COLO668 (cell line): Measurements from ENCODE around the gene GSTA3.
"Not testable (repeated sequence)": the region's sequence is repeated elsewhere in the genome, so short reads cannot be mapped to it uniquely, and the experiment has no call there.

Experiments
- DNase-seq: peaks from one replicate; lab custom pipeline; 2025; ENCODE audit not compliant: unreplicated experiment; lab: John Stamatoyannopoulos, UW

GSTA3 gene

DNA sequence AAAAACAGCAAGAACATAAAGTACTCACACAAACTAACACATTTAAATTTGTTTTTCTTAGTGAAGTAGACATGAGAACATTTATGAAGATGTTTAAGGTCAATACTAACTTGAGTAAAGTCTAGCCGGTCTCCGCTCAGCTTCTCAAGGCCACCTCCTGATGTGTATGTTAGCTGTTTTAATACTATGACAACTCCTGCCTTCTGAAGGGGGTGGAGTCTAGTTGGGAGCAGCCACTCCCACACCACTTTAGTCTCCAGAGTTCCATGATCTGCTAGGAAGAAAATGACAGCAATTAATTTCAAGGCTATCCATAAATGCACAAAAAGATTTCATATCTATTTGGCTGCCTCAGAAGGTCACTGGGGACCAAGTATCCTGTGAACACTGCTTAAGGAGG lies at the start of gene GSTA3:
Gene GSTA3 (minus strand): TSS at position 168 of the 400 bp plus-strand sequence. CDS start 3,864 bp downstream, outside the sequence.
- no peak for DNase-seq

DNA sequence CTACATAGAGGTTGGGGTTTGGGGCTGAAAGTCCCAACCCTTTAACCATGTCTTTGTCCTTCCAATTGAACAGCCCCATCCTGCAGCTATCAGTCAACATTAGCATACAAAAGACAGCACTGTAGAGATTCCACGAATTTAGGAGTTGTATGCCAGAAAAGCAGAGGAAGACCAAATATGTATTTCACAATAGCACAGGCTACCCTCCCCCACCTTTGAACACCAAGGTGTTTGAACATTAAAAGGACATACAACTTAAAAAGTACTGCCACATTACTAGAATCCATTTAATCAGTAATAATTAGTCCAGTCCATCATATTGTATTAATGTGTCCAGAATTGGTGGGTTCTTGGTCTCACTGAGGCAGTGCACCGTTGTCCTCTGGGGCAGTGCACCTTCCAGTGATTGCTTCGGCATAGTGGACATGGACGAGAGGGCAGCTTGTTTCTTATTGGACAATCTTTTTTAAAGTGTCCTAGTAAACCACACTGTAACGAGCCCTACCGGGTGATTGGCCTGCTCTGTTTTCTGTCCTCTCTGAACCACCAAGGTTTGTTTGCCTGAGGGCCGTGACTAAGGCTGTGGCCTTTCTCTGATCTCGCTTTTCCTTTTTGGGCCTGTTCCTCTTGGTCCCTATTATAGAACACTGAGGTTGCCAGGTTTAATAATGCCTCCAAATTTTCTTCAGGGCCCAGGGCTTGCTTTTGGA lies 49.2 kb upstream of the GSTA3 start:
- no peak for DNase-seq

DNA sequence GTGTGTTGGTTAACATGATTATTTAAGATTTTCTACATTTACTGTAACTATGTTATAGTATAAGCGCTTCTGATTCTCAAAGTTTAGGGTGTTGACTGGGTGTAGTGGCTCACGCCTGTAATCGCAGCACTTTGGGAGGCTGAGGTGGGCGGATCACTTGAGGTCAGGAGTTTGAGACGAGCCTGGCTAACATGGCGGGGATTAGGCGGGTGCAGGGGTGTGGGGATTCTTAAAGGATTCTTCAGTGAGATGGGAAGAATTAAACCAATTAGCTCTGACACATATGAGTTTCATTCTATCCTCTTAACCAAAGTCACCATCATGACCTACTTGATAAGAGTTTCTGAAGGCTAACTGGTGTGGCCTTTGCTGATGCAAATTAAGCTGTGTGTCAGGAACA lies 46.4 kb upstream of the GSTA3 start:
- no peak for DNase-seq

DNA sequence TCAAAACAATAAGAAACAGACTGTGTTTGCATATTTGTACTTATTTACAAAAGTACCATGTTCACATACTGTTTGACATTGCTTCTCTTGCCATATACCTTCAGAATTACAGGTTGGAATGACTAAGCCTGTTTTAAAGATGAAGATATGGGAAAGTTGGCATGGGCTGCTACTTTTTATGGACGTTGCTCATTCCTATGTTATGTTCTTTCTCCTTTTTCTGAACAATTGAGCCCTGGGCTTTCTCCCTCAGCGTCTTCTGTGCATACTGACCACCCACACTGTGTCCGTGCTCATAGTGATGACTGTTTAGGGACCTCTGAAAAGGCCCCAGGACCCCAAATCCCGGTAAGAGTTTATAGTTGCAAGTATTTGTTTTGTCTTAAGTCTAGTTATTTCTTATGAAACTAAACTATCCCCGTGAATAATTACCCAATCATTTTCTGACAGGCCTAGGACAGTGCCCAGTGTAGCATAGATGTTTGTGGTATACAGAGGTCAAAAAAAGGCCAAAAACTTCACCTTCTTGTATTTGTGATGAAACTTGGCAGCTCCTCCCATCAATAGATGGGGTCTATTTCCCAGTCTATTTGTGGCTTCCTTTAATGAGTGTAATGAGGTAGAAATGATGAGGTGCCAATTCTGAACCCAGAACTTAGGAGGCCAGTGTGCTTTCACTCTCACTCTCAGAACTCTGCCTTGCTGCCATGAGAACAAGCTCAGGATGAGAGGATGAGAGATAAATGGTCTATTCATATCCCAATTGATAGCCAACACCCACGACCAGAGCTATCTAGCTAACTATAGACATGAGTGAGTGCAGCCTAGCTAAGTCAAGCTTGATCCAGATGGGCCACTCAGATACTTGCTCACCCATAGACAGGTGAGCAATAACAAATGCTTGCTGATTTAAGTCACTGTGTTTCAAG lies 44.7 kb upstream of the GSTA3 start:
- no peak for DNase-seq

DNA sequence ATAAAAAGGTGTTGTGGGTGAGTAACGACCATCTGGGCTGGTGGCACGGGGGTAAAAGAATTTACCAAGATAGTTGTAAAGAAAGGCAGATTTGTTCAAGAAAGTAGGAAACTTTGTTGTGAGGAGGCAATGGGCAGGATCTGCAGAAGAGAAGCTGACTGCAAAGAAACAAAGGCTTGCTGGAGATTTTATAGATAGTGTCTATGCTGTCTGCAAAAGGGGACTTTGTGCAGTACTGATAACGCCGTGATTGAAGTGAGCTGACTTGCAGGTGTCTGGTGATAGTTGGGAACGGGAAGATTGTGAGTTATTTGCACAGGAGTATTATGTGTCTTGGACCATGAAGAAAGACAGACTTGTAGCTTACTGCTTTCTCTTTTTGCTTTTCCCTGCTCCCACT lies 36.8 kb upstream of the GSTA3 start:
- no peak for DNase-seq

DNA sequence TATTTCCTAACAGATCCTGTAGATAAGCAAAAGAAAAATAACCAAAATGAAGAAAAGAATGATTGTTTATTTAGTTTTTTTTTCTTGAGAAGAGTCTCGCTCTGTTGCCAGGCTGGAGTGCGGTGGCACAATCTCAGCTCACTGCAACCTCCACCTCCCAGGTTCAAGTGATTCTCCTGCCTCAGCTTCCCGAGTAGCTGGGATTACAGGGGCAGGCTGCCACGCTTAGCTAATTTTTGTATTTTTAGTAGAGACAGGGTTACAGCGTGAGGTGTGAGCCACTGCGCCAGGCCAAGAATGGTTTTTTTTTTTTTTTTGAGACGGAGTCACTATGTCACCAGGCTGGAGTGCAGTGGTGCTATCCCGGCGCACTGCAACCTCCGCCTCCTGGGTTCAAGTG lies 33.3 kb upstream of the GSTA3 start:
- not testable (repeated sequence) for DNase-seq

DNA sequence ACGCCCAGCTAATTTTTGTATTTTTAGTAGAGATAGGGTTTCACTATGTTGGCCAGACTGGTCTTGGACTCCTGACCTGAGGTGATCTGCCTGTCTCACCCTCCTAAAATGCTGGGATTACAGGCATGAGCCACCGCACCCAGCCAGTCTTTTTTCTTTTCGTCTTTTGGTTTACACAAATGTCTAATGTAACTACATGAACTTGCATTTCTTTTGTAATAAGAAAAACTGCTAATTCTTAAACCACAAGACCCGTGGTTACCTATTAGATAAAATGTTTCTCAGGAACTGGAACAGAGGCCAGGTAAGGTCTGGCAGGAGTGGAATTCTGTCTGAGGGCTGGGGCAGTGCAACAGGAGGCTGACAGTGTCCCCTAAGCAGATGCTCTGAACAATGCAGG lies 32.7 kb upstream of the GSTA3 start:
- no peak for DNase-seq

DNA sequence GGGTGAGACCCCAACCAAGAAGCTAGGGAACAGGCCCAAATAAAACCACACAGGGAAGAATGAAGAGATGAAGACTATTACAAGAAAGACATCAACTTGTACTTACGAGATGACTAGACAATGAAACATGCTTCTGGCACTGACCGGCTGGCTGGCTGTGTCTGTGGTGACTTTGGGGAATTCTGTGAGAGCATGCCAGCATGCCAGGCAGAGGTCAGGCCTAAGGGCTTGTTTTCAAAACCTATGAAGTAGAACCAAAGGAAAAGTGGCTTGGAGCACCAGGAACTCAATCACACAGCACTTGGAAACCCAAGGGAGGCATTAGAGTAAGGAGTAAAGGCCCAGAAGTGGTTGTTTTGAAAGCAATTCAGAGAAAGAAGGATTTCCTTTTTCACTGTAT lies 28.4 kb upstream of the GSTA3 start:
- DNase-seq = no peak

DNA sequence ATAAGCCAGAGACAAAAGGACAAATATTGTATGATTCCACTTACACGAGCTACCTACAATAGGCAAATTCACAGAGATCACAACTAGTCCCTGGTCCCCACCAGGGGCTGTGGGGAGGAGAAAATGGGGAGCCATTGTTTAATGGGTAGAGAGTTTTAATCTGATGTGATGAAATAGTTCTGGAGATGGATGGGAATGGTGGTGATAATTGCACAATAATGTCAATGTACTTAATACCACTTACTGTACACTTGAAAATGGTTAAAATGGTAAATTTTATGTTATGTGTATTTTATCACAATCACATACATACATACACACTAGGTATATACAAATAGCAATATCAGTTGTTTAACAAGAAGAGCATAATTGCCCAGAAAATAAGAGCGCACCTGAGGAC lies 24.3 kb upstream of the GSTA3 start:
- DNase-seq = no peak

DNA sequence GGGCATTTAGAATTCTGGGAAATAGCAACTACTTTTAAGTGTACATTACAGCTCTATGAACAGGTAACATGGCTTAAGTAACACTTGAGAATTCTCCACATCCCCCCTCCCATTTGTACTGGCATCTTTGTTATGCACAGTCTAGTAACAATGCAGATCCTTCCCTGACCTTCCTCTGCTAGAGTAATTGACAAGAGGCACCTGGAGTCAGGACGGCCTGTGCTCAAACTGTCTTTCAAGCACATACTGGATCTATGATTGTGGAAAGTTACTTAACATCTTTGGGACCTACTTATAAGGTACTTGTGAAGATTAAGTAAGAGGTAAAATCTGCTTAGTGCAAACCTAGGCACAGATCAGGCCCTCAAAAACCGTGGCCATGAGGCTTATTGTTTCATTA lies 21.9 kb upstream of the GSTA3 start:
- no peak for DNase-seq

DNA sequence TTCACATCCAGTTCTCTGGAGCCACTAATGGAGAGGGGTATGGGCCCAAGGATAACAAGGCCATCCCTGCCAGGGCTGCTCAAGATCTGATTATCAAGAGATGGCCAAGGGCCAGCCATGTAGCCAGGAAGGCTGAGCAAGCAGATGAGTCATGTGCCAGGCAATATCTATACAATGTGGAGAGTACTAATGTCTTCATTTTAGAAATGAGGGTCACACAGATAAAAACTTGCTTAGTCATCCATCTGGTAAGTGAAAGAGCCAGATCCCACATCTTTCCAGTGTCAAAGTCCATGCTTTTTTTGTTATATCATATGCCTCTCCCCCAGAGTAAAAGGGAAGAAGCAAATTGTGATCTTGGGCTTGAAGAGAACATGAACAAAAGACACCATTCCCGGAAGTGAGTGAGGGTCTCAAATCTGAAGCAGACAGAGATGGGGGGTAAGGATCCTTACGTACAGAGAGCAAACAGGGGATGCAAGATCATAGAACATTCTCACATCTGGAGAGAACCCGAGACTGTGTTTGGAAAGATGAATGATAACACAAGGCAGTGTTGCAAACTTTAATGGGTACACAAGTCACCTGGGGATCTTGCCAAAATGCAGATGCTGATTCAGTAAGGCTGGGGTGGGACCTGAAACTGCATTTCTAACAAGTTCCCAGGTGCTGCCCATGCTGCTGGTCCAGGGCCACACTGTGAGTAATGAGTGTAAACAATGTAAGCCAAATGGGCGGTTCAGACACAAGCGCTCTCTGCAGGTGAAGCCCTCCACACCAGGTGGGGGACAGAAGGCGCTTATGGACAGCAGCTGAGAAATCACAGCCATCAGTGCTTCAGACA lies 20.0 kb upstream of the GSTA3 start:
- peak; percentile 22 for DNase-seq

DNA sequence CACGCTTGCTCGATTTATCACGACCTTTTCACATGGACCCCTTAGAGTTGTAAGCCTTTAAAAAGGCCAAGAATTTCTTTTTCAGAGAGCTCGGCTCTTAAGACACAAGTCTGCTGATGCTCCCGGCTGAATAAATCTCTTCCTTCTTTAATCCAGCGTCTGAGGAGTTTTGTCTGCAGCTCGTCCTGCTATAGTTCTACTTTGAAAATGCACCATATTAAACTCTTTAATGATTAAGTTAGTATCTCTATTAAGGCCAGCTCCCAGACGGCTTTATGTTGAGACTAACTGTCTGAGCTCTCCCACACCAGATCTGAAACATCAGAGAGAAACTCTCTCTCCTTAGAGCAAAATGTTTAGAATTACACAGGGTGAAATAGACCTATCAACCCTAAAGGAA lies 18.0 kb upstream of the GSTA3 start:
- DNase-seq = no peak

DNA sequence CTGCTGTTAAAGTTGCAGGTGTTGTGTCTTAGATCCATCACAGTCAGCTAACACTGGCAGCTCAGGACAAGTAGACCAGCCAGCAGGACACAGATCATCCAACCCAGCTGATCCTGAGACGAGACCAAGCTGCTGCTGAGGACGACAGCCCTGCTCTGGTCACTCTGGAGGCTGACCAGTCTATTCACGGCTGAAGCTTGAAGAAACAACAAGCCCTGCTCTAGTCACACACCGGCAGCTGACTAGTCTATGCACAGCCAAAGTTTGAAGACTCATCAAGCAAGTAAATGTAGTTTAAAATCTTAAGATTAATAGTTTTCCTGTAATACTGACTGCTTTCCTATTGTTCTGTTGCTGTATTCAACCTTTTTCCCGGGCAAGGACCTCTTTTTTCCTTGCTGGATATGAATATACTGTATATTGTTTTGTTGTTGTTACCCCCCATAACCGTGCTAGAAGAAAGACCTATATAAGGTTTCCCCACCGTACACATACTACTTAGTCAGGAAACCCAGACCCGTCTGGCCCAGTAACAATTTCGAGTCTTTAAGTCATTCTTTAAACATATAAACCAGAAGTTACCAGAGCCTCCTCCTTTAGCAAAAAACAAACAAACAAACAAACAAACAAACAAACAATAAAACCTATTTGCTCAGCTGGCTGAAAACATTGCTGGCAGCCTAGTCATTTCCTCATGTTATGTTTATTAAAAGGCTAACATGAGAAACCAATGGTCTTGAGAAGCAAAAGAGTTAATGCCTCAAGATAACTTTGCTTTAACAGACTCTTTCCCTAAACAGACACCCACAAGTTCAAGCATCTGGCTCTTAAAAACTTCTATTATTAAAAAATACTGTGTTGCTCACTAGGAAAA lies 16.7 kb upstream of the GSTA3 start:
- DNase-seq = no peak

DNA sequence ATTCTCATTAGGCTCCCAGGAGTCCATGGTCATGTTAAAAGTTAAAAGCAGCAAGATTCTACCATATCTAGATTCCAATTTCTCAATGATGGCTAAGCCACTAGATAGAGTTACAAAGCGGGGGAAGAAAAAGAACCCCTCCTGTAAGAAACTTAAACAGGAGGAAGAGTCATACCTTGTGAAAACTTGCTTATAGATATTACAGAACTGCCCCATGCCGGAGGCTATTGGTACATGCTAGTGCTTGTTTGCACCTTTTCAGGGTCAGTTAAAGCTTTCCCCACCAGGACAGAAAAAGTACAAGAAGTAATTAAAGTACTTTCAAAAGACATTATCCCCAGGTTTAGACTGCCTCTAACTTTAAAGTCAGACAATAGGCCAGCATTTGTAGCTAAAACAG lies 15.5 kb upstream of the GSTA3 start:
- DNase-seq = no peak

DNA sequence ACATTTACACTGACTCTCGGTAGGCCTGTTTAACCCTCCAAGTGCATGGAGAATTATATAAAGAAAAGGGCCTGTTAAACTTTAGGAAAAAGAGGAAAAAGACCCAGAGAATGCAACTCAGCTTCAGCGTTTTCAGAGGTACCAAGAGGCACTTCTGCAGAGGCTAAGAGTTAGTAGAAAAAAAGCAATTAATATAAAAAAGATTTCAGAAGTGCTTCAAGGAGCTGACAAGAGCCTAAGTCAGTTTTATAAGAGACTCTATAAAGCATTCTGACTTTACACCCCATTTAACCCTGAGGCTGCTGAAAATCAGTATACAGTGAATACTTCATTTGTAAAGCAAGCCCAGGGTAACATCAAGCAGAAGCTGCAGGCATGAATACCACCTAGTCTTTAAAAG lies 14.2 kb upstream of the GSTA3 start:
- not testable (repeated sequence) for DNase-seq

DNA sequence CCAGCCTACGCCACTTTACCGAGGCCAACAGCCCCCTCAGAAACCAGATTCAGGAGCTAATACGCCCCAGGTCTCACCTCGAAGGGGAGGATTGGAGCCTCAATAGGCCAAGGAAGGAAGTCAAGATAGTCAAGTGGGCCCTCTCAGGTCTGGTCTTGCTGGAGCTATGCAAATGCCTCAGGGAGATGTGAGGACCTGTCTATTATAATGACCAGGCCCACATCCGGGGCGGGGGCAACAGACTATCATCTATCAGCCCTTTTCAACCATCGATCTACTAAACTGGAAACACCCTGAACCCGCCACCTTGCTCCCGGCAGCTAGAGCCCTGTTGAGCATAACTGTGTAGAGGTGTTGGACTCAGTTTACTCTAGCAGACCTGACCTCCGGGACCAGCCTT lies 12.7 kb upstream of the GSTA3 start:
- DNase-seq = no peak

DNA sequence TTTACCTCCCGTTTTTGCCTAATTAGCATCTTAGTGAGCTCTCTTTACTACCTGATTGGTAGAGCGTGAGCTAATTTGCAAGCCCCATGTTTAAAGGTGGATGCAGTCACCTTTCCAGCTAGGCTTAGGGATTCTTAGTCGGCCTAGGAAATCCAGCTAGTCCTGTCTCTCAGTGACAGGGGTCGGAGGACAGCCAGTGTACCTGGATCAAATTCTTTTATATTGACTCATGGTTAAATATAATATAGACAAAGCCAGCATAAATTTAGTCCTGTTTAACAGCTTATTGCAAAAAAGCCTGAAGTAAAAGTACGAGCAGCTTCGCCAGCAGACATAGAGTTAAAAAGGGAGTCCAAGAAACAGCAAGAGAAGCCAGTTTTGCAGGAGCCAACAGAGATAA lies 12.2 kb upstream of the GSTA3 start:
- no peak for DNase-seq

DNA sequence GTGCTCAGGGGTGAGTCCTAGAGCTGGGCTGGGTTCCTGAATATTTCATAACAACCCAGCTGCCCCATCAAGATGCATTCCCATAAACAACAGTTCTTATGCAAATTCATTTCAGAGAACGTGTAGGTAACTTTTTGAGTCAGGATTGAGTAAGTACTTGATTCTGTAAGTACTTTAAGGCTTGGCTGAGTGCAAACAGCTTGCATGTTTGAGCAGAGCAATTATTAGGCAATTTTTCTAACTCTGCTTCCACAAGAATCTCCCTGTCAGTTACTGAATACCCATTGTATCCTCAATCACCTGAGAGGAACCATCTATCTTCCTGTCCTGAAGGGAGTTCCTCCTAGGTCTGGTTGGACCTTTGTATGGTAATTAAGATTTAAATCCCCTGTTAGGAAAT lies 10.0 kb upstream of the GSTA3 start:
- not testable (repeated sequence) for DNase-seq

DNA sequence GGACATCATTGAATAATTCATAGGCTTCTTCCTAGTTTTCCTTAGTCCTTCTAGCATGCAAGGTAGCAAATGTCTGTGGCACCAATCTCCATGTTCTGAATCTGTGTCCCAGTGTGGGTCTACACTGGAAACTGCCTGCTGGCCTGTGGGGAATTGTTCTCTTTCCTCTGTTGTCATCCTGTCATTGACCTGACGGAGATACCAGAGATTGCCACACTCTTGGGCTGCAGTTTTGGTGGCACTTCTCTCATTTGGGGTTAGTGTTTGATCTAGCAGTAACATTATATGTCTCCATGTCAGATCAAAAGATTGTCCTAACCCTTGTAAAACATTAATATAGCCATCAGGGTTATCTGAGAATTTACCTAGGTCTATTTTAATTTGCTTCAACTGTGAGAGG lies 9.3 kb upstream of the GSTA3 start:
- DNase-seq = not testable (repeated sequence)

DNA sequence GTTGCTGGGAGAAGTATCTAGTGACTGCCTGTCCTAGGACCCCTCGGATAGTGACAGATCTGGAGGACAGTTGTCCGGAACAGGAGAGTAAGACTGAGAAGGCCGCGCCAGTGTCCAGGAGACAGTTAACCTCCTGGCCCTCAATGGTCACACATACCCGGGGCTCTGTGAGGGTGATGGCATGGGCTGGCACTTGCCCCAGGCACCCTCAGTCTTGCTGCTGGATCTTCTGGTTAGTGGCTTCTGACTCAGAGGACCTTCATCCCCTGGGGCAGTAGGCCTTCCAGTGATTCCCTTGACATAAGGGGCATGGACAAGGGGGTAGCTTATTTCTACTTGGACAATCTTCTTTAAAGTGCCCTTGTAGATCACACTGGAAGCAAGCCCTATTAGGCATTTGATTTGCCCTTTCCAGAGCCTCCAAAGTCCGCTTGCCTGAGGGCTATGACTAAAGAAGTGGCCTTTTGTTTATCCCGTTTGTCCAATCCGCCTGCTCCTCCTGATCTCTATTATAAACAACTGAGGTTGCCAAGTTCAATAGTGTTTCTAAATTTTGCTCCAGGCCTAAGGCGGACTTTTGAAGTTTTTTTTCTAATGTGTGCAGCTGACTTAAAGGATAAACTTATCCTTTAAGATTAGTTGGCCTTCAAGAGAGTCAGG lies 8.7 kb upstream of the GSTA3 start:
- not testable (repeated sequence) for DNase-seq
